ENCODE results near the gene EFHC2.

- TF ChIP-seq CTCF (IDR thresholded peaks at IDR 0.05) (no peak), POLR2A (IDR thresholded peaks at IDR 0.05) (no peak)
These were observed 37.1 kb downstream of the EFHC2 start for GRCh38 chrX:44306356-44306755.
